HG03469 (cell line): ENCODE data around the gene PDZD2.
"Not testable (repeated sequence)": the region's sequence is repeated elsewhere in the genome, so short reads cannot be mapped to it uniquely, and the experiment has no call there.

Experiments
- ATAC-seq: cut with Tn5 transposase; IDR thresholded peaks from one replicate; pipeline ENCODE4 v1.9.1; 2021; ENCODE audit warnings: mild to moderate bottlenecking, moderate library complexity, moderate number of reproducible peaks; ENCODE audit not compliant: unreplicated experiment

PDZD2 gene

DNA sequence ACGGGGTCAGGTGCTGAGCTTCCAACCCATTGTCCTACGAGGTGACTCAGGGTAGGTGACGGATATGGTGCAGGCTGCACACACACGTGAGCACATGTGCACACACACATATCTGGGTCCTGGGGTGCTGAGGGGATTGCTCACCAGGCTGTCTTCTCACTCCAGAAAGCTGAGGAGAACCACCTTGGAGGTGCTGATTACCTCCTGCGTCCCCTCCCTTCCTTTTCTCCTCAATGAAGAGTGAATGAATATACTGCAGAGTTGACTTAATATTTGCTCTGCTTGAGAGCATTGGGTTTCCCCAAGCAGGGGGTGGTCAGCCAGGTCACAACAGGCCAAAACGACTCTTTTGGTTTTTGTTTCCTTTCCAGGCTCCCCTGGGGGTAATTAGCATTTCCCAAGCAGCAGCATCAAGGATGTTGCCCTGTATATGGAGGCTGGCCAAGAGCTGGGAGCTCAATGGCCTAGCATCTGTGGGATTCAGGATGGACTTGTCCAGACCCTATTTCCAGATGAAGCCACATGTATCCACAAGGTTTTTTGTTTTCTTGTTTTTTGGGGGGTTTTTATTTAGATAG is 49.7 kb downstream of the PDZD2 start:
- no peak for ATAC-seq

DNA sequence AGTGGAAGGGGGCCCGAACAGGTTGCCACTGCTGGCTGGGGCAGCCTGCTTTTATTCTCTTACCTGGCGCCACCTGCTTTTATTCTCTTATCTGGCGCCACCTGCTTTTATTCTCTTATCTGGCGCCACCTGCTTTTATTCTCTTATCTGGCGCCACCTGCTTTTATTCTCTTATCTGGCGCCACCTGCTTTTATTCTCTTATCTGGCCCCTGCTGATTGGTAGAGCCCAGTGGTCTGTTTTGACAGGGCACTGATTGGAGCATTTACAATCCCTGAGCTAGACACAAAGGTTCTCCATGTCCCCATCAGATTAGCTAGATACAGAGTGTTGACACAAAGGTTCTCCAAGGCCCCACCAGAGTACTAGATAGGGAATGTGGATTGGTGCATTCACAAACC is 52.5 kb downstream of the PDZD2 start:
- not testable (repeated sequence) for ATAC-seq

DNA sequence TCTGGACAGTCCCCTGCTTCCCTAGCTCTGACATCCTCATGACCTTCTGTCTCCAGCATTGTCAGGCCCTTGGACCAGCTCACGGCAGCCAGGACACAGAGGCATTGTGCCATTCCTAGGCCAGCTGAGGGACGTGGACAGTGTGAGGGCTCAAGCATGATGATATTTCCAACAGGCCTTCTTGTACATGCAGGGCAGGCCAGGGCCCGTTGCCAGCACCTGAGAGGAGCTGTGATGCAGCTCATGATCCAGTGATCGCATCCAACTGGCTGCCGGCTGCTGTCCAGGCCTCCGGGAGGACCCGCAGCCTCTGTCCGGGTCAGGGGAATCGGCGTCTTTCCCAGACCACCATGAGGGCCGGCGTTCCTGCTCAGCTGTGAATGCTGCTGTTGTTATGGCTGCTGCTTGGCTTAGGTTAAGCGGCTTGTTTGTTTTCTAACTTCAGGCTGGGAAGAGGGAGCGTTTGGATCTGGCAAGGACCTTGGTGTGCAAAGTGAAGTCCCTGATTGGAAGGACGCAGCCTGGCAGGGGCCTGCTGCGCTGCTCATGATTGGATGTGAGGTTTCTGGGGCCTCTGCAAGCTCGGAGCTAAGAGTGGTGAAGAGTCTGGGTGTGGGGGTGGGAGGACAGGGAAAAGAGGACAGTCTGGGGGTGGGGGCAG is 53.8 kb downstream of the PDZD2 start:
- no peak for ATAC-seq

DNA sequence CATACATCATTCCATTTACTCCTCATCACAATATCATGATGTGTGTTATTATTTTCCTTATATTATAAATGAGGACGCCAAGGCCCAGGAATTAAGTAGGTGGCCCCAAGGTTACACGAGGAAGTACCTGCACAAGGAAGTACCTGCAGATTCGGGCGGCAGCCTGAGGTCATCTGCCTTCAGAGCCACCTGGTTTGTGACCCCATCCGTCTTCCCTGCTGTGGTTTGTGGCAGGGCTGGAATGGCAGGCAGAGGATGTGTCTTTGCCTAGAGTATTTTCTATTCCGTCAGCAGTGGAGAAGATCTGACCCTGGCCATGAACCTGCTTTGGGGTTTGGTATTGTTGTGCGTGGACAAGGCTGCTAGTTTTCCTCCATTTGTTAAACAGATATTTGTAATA is 59.7 kb downstream of the PDZD2 start:
- ATAC-seq, result no peak

DNA sequence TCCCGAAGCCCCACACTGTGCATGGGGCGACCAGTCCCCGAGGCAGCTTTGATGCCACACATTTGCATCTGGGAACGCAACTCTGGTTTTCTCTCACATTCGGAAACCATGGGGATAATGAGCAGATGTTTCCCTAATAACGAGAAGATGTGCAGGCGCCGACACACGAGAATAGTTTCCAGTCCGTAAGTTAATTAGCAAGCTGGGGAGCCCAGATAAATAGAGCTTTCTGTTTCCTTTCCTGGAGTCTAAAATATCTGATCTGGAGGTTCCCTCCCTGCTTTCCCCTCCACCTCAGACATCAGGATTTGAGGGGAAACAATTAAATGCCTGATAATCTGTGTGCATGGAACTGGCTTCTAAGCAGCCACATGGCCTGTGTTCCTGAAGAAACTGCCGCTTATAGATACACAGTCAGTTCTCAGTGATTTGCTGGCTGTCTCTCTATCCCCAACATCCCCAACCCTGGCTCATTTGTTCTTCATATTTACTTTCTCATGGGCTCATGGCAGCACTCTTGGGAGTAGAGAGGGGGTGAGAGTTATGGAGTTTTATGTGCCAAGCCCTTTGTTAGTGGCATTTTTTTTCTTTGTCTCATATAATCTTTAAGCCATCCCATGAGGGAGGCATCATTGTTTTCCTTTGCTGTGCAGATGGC is 62.8 kb downstream of the PDZD2 start:
- ATAC-seq, result no peak

DNA sequence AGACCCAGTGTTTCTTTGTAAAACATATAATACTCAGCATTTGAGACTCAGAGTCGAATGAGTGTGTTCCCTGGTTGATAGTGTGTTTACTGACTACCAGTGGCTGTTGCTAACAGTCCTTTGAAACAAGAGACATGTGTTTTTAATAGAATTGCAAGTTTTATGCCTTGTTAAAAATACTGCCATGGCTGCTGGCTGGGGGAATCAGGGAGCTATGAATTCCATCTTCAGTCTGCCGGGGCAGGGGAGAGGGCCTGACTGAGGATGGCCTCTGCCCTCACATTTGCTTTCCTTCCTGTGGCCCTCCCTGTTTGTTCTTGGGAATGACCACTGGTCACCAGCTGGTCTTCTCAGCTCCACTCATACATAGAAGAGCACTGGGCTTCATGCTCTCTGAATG is 63.8 kb downstream of the PDZD2 start:
- no peak for ATAC-seq

DNA sequence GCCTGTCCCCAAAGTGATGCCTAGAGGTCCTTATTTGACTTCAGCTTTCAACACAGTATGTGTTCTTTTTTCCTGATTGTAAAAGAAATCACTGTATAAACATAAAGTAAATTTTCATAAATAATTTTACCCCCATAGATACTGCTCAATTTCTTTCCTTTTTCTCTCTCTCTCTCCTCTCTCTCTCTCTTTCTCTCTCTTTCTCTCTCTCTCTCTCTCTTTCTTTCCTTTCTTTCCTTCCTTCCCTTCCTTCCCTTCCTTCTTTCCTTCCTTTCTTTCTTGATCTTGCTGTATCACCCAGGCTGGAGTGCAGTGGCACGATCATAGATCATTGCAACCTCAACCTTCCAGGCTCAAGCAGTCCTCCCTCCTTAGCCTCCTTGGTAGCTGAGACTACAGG is 64.8 kb downstream of the PDZD2 start:
- ATAC-seq, result no peak

GRCh38 chr5:31706186-31706585 is 67.3 kb downstream of the PDZD2 start:
- ATAC-seq, result no peak

- no peak for ATAC-seq
Measured at GRCh38 chr5:31707329-31707728, 68.4 kb downstream of the PDZD2 start.

DNA sequence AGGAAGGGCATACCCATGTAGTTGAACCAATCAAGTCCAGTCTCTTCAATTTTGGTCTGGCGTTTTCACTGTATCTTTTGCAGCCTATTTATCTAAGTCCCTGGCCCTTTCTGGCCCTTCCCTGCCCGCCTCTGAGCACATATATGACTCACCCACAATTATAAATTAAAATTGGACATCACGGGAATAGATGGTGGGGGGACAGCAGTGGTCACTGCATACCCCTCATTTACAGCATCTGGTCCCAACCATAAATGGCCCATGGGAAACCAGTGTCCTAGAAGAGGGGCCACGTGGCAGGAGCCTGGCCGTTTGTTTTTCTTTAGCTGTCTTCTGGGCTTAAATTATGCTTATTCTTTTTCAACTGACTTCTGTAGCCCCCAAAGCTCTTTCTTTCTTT is 69.2 kb downstream of the PDZD2 start:
- no peak for ATAC-seq

DNA sequence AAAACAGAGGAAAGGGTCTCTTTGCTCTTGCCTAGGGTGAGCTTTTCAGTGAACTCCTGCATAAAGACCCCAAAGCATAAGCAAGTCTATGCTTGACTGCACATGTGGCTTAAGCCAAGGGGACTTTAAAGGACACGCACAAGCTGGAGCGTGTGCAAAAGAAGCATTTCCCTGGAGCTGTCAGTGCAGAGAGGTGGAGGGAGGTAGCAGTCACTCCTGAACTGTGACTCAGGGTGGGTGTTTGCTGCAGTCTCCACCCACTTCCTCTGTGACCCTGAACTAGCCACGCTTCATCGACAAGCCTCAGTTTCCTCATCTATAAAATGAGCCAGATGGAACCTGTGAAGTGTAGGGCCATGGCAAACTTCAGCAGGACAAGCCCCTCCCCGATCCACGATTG is 72.4 kb downstream of the PDZD2 start:
- ATAC-seq, result no peak

DNA sequence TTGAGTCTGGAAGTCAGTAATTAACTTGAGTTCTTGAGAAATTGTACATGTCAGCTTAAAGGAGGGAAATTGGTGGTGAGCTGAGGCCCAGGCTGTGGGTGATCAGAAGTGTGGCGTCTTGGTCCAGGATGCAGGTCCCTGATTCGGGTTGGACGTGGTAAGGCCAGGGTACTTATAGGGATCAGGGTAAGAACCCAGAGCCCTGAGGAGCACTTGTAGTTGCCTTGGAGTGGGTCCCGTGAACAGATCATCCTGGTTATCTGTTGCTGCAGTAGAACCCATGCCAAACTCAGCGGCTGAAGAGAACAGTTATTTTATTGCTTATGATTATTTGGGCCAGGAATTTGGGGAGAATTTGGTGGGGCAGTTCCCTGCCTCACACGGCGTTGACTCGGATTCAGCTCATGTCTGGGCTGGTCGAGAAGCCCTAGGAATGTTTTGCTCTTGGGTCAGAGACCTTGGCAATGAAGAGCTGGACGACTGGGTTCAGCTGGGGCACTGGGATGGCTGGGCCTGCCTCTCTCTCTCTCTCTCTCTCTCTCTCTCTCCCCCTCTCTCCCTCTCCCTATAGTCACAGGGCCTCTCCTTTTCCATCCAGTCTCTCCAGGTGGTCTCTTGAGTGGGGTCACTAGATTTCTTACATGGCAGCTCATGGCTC is 73.1 kb downstream of the PDZD2 start:
- ATAC-seq, result no peak

DNA sequence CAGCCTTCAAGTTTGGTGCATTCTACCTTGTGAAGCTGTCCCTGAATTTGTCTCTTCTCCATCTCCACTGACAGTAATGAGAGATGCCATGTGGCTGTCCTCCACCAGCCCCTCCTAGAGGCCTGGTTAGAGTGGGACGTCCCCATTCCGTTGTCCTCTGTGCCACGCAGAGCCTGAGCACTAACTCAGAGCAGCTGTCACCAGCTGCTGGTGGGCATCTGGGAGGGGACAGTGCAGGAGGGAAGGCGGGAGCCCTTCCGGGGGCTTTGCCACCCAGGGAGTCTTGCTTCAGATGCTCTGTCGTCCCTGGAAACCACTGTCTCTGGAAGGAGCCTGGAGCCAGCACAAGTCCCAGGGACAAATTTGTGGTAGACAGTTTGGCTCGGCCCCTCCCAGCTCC is 78.6 kb downstream of the PDZD2 start:
- ATAC-seq, result no peak

- ATAC-seq, result no peak
Measured at GRCh38 chr5:31720004-31720403, 81.1 kb downstream of the PDZD2 start.

- ATAC-seq, result no peak
Measured at GRCh38 chr5:31720811-31721345, 81.9 kb downstream of the PDZD2 start.

- no peak for ATAC-seq
Measured at GRCh38 chr5:31722111-31722510, 83.2 kb downstream of the PDZD2 start.

GRCh38 chr5:31725996-31726395 is 87.1 kb downstream of the PDZD2 start:
- no peak for ATAC-seq

DNA sequence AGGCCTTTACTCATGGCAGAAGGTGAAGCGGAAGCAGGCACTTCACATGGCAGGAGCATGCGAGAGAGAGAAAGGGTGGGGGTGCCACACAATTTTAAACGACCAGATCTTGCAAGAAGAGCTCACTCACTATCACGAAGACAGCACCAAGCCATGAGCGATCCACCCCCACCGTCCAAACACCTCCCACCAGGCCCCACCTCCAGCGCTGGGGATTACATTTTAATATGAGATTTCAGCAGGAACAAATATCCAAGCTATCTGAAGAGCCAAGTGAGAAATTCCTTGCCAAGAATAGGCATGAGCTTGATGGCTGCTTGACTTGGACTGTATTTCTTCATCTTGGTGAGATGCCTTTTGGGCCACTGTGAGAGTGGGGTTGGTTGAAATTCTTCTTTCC is 88.0 kb downstream of the PDZD2 start:
- ATAC-seq, result no peak

DNA sequence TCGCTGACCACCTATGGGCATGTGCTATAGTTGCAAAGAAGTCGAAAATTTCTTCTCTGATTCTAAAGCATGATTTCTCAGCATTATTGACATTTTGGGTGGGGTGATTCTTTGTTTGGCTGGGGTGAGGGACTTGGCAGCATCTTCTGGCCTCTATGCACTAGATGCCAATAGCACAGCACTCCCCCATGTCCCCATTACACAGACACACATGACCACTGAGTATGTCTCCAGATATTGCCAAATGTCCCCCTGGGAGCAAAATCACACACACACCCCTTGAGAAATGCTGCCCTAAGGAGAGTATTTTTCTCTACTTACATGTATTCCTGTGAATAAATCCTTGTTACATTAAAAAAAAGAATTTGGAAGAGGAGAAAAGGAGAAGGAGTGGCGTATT is 89.1 kb downstream of the PDZD2 start:
- ATAC-seq, result no peak

DNA sequence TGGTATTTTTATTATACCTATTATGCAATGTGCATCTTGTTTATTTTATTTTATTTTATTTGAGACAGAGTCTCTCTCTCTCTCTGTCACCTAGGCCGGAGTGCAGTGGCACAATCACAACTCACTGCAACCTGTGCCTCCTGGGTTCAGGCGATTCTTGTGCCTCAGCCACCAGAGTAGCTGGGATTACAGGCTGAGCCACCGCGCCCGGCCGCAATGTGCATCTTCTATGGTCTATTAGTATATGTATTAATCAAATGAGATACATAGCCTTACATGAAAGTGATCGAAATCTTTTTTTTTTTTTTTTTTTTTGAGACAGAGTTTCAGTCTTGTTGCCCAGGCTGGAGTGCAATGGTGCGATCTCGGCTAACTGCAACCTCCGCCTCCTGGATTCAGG is 89.9 kb downstream of the PDZD2 start:
- ATAC-seq, result not testable (repeated sequence)

GRCh38 chr5:31730139-31730538 is 91.2 kb downstream of the PDZD2 start:
- no peak for ATAC-seq

- ATAC-seq, result no peak
Measured at GRCh38 chr5:31731016-31731415, 92.1 kb downstream of the PDZD2 start.
